GM06990 (cell line): Measurements from ENCODE around the gene GOLGA6A.
"Not testable (repeated sequence)": the region's sequence is repeated elsewhere in the genome, so short reads cannot be mapped to it uniquely, and the experiment has no call there.

Experiments
- DNase-seq: peaks from one replicate; pipeline ENCODE4 v3.0.0-alpha.2; 2011; ENCODE audit not compliant: insufficient read length; ENCODE audit errors: extremely low read depth
- H3K27me3 ChIP-seq: replicated peaks from 2 replicates; pipeline ENCODE4 v1.6.0; 2011; ENCODE audit warnings: low read length; ENCODE audit not compliant: control insufficient read depth, insufficient read depth
- H3K36me3 ChIP-seq: 2 replicates; pipeline ENCODE4 v1.5.1; 2011; ENCODE audit warnings: low read length; ENCODE audit not compliant: control insufficient read depth, insufficient read depth
- H3K4me3 ChIP-seq: replicated peaks from 2 replicates; pipeline ENCODE4 v1.5.1; 2011; ENCODE audit warnings: low read depth, mild to moderate bottlenecking, control low read depth, low read length
- TF ChIP-seq, protein P1 (sequence below): IDR thresholded peaks from 2 replicates; pipeline ENCODE4 v1.5.1; 2011; ENCODE audit warnings: low read length, control low read depth, mild to moderate bottlenecking, inconsistent platforms; ENCODE audit not compliant: insufficient read depth, poor library complexity, severe bottlenecking

The GOLGA6A gene

GRCh38 chr15:74072614-74073337 lies 9.6 kb downstream of the GOLGA6A start:
- not testable (repeated sequence) for H3K36me3 ChIP-seq, H3K4me3 ChIP-seq, DNase-seq, H3K27me3 ChIP-seq
- TF ChIP-seq, protein P1, sequence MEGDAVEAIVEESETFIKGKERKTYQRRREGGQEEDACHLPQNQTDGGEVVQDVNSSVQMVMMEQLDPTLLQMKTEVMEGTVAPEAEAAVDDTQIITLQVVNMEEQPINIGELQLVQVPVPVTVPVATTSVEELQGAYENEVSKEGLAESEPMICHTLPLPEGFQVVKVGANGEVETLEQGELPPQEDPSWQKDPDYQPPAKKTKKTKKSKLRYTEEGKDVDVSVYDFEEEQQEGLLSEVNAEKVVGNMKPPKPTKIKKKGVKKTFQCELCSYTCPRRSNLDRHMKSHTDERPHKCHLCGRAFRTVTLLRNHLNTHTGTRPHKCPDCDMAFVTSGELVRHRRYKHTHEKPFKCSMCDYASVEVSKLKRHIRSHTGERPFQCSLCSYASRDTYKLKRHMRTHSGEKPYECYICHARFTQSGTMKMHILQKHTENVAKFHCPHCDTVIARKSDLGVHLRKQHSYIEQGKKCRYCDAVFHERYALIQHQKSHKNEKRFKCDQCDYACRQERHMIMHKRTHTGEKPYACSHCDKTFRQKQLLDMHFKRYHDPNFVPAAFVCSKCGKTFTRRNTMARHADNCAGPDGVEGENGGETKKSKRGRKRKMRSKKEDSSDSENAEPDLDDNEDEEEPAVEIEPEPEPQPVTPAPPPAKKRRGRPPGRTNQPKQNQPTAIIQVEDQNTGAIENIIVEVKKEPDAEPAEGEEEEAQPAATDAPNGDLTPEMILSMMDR: peak; percentile 34

DNA sequence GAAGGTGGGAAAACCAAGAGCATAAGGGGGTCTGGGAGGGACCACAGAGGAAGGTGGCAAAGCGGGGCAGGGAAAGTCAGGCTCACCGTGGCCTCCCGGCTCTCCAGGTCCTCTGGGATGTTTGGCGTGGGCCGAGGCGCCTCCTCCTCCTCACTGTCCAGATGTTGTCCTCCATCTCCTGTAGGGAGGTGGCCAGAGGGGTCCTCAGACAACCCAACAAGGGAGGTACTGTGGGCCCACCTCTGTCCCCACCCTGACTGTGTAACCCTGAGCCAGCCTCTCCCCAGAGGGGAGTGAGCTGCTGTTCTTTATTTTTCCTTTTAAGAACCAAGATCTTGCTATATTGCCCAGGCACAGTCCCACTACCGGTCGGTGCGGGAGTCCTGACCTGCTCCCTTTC lies 10.2 kb downstream of the GOLGA6A start:
- not testable (repeated sequence) for H3K4me3 ChIP-seq, DNase-seq, H3K27me3 ChIP-seq, H3K36me3 ChIP-seq

- DNase-seq, H3K36me3 ChIP-seq, H3K4me3 ChIP-seq, H3K27me3 ChIP-seq: not testable (repeated sequence)
Measured at GRCh38 chr15:74071645-74072044, 10.7 kb downstream of the GOLGA6A start.

DNA sequence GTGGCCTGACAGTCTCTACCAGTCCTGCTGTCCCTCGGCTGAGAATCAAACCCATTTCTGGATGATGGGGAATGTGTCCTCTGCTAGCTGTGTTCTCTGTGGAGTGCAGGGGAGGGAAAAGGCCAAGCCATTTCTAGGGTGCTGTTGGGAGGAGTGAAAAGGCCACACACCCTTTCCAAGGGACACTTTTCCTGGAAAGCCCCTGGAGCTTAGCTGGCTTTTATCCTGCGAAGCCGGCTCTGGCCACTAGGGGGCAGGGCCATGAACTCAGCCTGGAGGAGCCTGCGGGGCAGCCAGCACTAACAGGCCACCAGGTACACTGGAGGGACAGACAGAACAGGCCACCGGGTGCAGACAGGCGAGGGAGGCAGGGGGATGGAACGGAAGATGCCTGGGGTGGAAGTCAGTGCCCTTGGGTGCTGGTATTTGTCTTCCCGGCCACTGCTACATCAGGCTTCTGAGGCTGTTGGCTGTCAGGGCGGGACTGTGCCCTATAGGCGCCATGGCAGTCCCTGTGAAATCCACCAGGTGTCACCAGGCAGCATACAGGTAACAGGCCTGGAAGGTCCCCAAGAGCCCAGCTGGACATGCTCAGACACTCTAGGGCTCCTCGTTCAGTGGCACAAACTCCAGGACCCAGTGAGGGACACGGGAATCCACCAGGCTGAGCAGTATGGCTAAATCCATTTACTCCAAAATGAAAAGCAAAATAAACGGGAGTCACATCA lies 16.5 kb downstream of the GOLGA6A start:
- H3K36me3 ChIP-seq, H3K27me3 ChIP-seq, H3K4me3 ChIP-seq, DNase-seq: not testable (repeated sequence)
- TF ChIP-seq, protein P1: peak; percentile 34

GRCh38 chr15:74064822-74065221 lies 17.5 kb downstream of the GOLGA6A start:
- H3K27me3 ChIP-seq, H3K36me3 ChIP-seq, DNase-seq, H3K4me3 ChIP-seq: not testable (repeated sequence)

DNA sequence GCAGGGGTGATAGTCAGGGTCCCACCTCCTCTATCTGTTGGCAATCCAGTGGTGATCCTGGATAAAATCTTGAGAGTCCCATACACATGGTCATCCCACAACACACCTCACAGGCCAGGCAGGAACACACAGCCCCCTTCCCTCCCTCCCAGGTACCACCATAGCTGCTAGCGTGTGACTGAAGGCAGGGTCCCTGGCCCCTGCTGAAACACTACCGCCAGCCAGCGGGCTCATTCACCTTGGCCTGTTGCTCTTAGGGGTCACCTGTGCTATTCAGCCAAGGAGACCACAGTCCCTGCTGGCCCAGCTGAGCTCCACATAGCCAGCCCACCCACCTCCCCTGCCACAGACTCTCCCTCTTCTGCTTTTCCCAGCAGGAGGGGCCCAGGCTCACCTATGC lies 18.2 kb downstream of the GOLGA6A start:
- H3K4me3 ChIP-seq, H3K36me3 ChIP-seq, H3K27me3 ChIP-seq, DNase-seq: not testable (repeated sequence)

- not testable (repeated sequence) for DNase-seq, H3K4me3 ChIP-seq, H3K27me3 ChIP-seq, H3K36me3 ChIP-seq
Measured at GRCh38 chr15:74063425-74064146, 18.8 kb downstream of the GOLGA6A start.

- H3K4me3 ChIP-seq: no peak overlapping the region
- no peak for DNase-seq
- TF ChIP-seq, protein P1: no peak
- H3K27me3 ChIP-seq: no peaks in the 10 kb centered on the region; the same call in 1 of the 2 replicates
- H3K36me3 ChIP-seq: no peaks in the 10 kb centered on the region
Measured at GRCh38 chr15:74062671-74063070, 19.7 kb downstream of the GOLGA6A start.
